Smooth muscle cell (in vitro differentiated cells): ENCODE measurements around the gene PROK1. TPM values are rescaled to one million over a fixed set of nuclear protein-coding genes. Genes with fewer than 3 reads are reported as not detected.

Experiments
- DNase-seq: peaks from one replicate; lab custom pipeline; 2025; ENCODE audit not compliant: unreplicated experiment; lab: John Stamatoyannopoulos, UW
- H2AFZ ChIP-seq: fragments of 200-600 bp; sonication (generic); 2 replicates; pipeline ENCODE4 v1.6.0; 2016; ENCODE audit warnings: antibody characterized with exemption, low read depth, mild to moderate bottlenecking
- H3F3A ChIP-seq: fragments of 200-600 bp; sonication (generic); 2 replicates; pipeline ENCODE4 v1.6.0; 2017; ENCODE audit warnings: antibody characterized with exemption, low read depth
- H3K27ac ChIP-seq: fragments of 200-600 bp; sonication (generic); 2 replicates; pipeline ENCODE4 v1.5.1; 2016; ENCODE audit warnings: low read depth, mild to moderate bottlenecking
- H3K27me3 ChIP-seq: fragments of 200-600 bp; sonication (generic); 2 replicates; pipeline ENCODE4 v1.6.1; 2016; ENCODE audit warnings: low read depth, mild to moderate bottlenecking
- H3K36me3 ChIP-seq: fragments of 200-600 bp; sonication (generic); 2 replicates; pipeline ENCODE4 v1.5.1; 2016; ENCODE audit warnings: low read depth
- H3K4me1 ChIP-seq: fragments of 200-600 bp; sonication (generic); 2 replicates; pipeline ENCODE4 v1.5.1; 2016; ENCODE audit warnings: low read depth
- H3K4me2 ChIP-seq: fragments of 200-600 bp; sonication (generic); 2 replicates; pipeline ENCODE4 v1.6.0; 2016; ENCODE audit warnings: mild to moderate bottlenecking
- H3K4me3 ChIP-seq: fragments of 200-600 bp; sonication (generic); 2 replicates; pipeline ENCODE4 v1.5.1; 2016; ENCODE audit warnings: mild to moderate bottlenecking
- H3K79me2 ChIP-seq: fragments of 200-600 bp; sonication (generic); 2 replicates; pipeline ENCODE4 v1.6.0; 2016; ENCODE audit warnings: low read depth, mild to moderate bottlenecking
- H3K9ac ChIP-seq: fragments of 200-600 bp; sonication (generic); 2 replicates; pipeline ENCODE4 v1.6.0; 2016; ENCODE audit warnings: low read depth
- H3K9me3 ChIP-seq: fragments of 200-600 bp; sonication (generic); replicated peaks from 2 replicates; pipeline ENCODE4 v1.5.1; 2016; ENCODE audit warnings: low read depth
- H4K20me1 ChIP-seq: fragments of 200-600 bp; sonication (generic); 2 replicates; pipeline ENCODE4 v1.6.0; 2016; ENCODE audit warnings: low read depth
- CTCF ChIP-seq: fragments of 200-600 bp; sonication (generic); IDR thresholded peaks from 2 replicates; pipeline ENCODE4 v1.5.1; 2017; ENCODE audit warnings: borderline replicate concordance, mild to moderate bottlenecking, antibody characterized with exemption; ENCODE audit not compliant: insufficient read depth, poor library complexity, severe bottlenecking
- WGBS: methylation state at CpG from one replicate; pipeline ENCODE4 v1.1.7; 2016; ENCODE audit warnings: low lambda C conversion rate; 5-methylcytosine and 5-hydroxymethylcytosine counted together
- polyA plus RNA-seq: library from polyadenylated mRNA; unstranded; fragments of >200 nt; fragmentation: Nextera tagmentation; extraction: Ambion mirVana; gene quantifications from 2 replicates; pipeline ENCODE4 v1.2.1, GENCODE V29; 2016
- total RNA-seq: library from RNA; depleted of rRNA; stranded (reverse); fragments of >200 nt; gene quantifications from 2 replicates; pipeline ENCODE4 v1.2.3, GENCODE V29; 2014

Gene PROK1
- total and polyA plus RNA-seq, 2 experiments from 2014 or later: 43.0 to 69.5 TPM

DNA sequence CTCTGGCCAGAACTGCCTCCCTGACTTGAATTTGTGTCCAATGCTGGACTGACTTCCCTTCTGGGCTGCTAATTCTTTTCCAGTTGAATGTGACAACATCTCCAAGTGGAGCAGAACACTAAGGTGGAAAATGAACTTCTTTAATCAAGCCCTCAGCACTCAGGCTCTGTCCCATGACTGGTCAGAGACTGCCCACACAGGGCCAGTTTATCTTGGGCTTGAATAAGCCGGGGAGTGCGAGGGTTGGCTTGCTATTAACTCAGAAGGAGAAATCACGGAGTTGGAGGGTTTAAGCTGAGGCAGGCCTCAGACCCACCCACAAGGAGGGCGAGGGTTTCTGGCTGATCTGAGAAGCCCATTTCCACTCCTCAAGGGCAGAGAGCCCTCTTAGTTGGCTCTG, 55.6 kb downstream of the PROK1 start:
- no peak for DNase-seq
- no peak overlapping the region for H3K4me2 ChIP-seq
- no peak overlapping the region for H3K4me3 ChIP-seq
- no peaks in the 10 kb centered on the region for H3F3A ChIP-seq
- no peak for TF ChIP-seq CTCF
- no peak overlapping the region for H3K9ac ChIP-seq
- H3K4me1 ChIP-seq: no peaks in the 10 kb centered on the region
- peaks cover 6% of the 10 kb centered on the region for H3K27me3 ChIP-seq
- no peak overlapping the region for H3K27ac ChIP-seq
- 46% methylated on average over 4 of the region's 4 CpGs for WGBS
- no peaks in the 10 kb centered on the region for H3K36me3 ChIP-seq
- no peaks in the 10 kb centered on the region for H4K20me1 ChIP-seq
- H2AFZ ChIP-seq: no peak overlapping the region
- H3K9me3 ChIP-seq: no peaks in the 10 kb centered on the region
- no peaks in the 10 kb centered on the region for H3K79me2 ChIP-seq

Other genes with a start within 250 kb of the PROK1 start
- gene KCNC4, start 240.8 kb upstream of the PROK1 start, total RNA-seq: 2.0 and 4.6 TPM in 2 replicates
- gene KCNC4, start 240.8 kb upstream of the PROK1 start, polyA plus RNA-seq: 5.3 and 6.0 TPM in 2 replicates
- 27.6 and 32.9 TPM in 2 replicates for gene RBM15, start 111.8 kb upstream of the PROK1 start, total RNA-seq
- 5.3 and 8.1 TPM in 2 replicates for gene RBM15, start 111.8 kb upstream of the PROK1 start, polyA plus RNA-seq
- gene SLC16A4, start 60.1 kb upstream of the PROK1 start, total RNA-seq: 11.6 and 16.5 TPM in 2 replicates
- gene SLC16A4, start 60.1 kb upstream of the PROK1 start, polyA plus RNA-seq: 6.5 and 7.7 TPM in 2 replicates
- gene LAMTOR5, start 43.5 kb upstream of the PROK1 start, total RNA-seq: 72.7 and 81.1 TPM in 2 replicates
- gene LAMTOR5, start 43.5 kb upstream of the PROK1 start, polyA plus RNA-seq: 150 and 175 TPM in 2 replicates
- not detected in 2 replicates for gene KCNA10, start 68.0 kb downstream of the PROK1 start, total RNA-seq
- gene KCNA10, start 68.0 kb downstream of the PROK1 start, polyA plus RNA-seq: not detected in 2 replicates
- 0.81 and 1.7 TPM in 2 replicates for gene KCNA2, start 155.2 kb downstream of the PROK1 start, total RNA-seq
- gene KCNA2, start 155.2 kb downstream of the PROK1 start, polyA plus RNA-seq: 0.16 and 0.99 TPM in 2 replicates
- 5.5 and 9.3 TPM in 2 replicates for gene KCNA3, start 223.8 kb downstream of the PROK1 start, total RNA-seq
- gene KCNA3, start 223.8 kb downstream of the PROK1 start, polyA plus RNA-seq: 2.3 and 3.7 TPM in 2 replicates